ENCODE results near the gene ABCC11.

GRCh38 chr16:48193846-48194245 lies 53.5 kb downstream of the ABCC11 start:
- TF ChIP-seq CTCF (conservative IDR thresholded peaks at IDR 0.05 in 1 of 2, IDR thresholded peaks at IDR 0.05 in 1 of 2; ENCODE audit: extremely low read depth in 1 of 2, insufficient read depth in 1 of 2, low read depth in 1 of 2, low read length in 2 of 2) (no peak), EZH2 (IDR thresholded peaks at IDR 0.05; ENCODE audit: borderline replicate concordance, low read length) (no peak)
